Stomach (tissue), 4 donors: ENCODE data around the gene TNRC6C.

Experiments
- EP300 ChIP-seq: sonication (generic); formaldehyde crosslinking; IDR thresholded peaks from one replicate; pipeline ENCODE4 v1.6.1; 2017; ENCODE audit warnings: antibody characterized with exemption
- POLR2A ChIP-seq, 4 donors: fragments of 450-650 bp; IDR thresholded peaks; one replicate each; pipeline ENCODE4 v1.6.1; 2016; ENCODE audit warnings: antibody characterized with exemption in 4 of 4, control low read depth in 2 of 4, mild to moderate bottlenecking in 1 of 4, moderate library complexity in 1 of 4
- TF ChIP-seq, protein P1 (sequence below), 7 experiments: fragments of 450-650 bp in 4 of 7; fragments of 200-600 bp in 3 of 7; sonication (generic) in 3 of 7; IDR thresholded peaks; one replicate each; pipeline ENCODE4 v1.5.1; 2016 to 2019; ENCODE audit warnings: antibody characterized with exemption in 7 of 7, control low read depth in 2 of 7, mild to moderate bottlenecking in 1 of 7

- TF ChIP-seq, protein P1, sequence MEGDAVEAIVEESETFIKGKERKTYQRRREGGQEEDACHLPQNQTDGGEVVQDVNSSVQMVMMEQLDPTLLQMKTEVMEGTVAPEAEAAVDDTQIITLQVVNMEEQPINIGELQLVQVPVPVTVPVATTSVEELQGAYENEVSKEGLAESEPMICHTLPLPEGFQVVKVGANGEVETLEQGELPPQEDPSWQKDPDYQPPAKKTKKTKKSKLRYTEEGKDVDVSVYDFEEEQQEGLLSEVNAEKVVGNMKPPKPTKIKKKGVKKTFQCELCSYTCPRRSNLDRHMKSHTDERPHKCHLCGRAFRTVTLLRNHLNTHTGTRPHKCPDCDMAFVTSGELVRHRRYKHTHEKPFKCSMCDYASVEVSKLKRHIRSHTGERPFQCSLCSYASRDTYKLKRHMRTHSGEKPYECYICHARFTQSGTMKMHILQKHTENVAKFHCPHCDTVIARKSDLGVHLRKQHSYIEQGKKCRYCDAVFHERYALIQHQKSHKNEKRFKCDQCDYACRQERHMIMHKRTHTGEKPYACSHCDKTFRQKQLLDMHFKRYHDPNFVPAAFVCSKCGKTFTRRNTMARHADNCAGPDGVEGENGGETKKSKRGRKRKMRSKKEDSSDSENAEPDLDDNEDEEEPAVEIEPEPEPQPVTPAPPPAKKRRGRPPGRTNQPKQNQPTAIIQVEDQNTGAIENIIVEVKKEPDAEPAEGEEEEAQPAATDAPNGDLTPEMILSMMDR (IDR thresholded peaks at IDR 0.05), result no peak
- TF ChIP-seq EP300 (no peak), POLR2A (IDR thresholded peaks at IDR 0.05) (no peak)
Observed at GRCh38 chr17:77952368-77952767, 6.1 kb upstream of the TNRC6C start.
